Stimulated activated CD4-positive, alpha-beta T cell treated with anti-CD3 and anti-CD28 coated beads, Interleukin-2, amount 100 ng/mL, for 24 hours (primary cell): ENCODE data around the gene INSYN2B.

Source experiments
- DNase-seq, 2 donors: peaks; one replicate each; pipeline ENCODE4 v3.0.0-alpha.2; 2020

INSYN2B gene

DNA sequence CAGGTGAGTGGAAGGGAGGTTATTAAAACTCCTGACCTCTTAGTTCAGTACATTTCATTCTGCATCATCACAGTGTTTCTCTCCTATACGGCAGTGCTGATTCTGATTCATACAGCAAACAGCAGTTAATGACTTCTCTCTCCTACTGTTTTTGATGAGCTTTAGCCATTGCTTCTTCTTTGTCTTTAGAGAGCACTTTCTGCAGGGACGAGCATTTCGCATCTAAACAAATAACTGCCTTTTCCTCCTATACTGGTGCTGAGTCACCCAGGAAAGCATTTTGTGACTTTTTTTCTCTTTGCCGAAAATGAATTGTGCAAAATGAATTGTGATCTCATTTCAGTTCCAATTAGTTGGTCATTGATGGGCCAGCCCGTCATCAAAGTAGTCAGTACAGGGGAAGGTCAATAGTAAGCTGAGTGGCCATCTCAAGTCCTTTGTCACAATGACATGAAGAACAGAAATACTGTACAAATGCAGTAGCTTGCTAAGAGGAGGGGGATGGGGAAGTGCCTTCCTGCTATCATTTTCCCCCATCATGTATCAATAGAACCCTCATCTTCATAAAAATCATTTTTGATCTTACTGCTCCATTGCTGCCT, 98.5 kb downstream of the INSYN2B start:
- DNase-seq: no peak

GRCh38 chr5:169880785-169881184, 99.5 kb downstream of the INSYN2B start:
- no peak for DNase-seq

DNA sequence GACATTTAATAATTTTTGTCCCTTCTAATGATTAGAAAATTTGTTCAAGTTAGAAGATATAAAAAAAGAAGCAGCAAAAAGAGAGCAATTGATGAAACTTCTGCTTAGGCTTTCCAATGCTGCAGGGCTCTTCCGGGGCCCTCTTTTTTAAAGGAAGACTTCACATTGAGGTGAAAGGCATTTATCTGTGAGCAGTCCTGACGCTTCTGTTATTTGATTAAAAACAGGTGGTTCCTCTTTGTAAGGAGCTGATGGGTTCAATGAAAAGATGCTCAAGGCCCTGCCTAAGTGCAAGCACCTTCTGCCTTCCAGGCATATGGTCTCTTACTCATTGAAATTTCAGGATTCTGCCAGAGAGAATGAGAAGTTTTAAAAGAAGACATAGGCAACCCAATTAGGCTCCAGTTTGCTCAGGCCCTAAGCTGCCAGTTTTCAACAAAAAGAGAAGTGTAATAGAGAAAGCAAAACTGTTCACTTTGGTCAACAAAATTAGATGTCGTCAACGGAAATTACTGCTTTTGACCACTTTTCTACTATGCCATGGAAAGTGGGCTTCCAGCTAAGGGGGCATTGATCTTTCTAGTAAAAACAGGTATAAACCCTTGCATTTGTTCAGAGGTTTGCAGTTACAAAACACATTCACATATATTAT, 100.2 kb downstream of the INSYN2B start:
- DNase-seq: no peak

GRCh38 chr5:169876386-169876785, 103.9 kb downstream of the INSYN2B start:
- DNase-seq: no peak

DNA sequence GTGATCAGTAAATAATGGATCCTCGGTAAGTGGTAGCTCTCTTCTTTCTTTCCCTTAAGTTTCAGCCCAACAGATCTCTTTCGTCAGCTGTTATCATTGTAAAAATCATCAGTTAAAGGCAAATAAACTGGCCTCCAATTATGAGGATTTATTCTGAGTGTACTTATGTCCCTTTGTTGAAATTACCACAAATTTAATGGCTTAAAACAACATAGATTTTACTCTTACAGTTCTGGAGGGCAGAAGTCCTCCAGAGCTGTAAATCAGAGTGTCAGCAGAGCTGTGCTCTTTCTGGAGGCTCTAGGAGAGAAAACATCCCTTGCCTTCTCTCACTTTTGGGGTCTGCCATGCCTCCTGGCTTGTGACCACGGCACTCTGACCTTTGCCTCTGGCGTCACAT, 104.6 kb downstream of the INSYN2B start:
- no peak for DNase-seq

DNA sequence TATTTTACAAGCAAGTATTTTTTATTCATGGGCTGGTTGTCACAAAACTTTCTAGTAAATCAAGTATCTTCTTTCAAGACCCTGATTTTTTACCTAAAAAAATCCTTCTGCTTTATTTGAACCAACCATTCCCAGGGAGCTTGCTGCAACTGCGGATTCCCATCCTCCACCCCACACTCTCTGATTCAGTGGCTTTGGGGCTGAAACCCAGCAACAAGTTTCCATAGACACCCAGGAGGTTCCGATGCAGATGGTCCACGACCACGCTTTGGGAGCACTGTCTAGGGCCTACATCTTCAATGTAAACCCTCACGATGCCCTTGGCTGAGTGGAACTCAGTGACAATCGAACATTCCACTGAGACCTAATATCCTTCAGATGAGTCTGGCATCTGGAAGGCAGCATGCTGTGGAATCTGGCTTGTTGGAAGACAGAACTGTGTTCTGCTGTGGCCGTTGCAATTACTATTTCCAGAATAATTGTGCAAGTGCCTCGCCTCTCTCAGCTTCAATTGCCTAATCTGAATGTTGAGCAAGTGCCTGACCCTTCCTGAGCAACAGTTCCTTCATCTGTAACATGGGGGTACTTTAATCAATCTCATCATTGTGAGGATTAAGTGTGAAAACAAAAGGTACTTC, 105.1 kb downstream of the INSYN2B start:
- DNase-seq: no peak

DNA sequence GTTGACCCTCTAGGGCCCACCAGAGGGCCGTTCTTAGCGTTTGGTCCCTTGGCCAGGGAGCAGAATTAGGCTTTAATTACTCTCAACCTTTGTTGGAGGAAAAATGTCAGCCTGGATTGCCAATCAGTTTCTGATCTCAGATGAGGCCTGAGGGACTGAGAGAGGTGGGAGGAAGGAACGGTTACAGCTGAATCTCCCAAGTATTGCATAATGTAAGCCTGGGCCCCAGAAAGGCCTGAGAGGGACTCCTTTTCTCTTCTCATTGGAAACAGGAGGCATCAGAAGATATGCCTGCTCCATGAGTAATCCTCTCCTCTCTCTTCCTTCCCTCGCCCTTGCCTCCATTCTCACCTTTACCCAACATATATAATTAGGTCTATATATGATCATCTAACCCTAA, 105.7 kb downstream of the INSYN2B start:
- DNase-seq: no peak

- DNase-seq: no peak
Observed at GRCh38 chr5:169873642-169874041, 106.7 kb downstream of the INSYN2B start.

DNA sequence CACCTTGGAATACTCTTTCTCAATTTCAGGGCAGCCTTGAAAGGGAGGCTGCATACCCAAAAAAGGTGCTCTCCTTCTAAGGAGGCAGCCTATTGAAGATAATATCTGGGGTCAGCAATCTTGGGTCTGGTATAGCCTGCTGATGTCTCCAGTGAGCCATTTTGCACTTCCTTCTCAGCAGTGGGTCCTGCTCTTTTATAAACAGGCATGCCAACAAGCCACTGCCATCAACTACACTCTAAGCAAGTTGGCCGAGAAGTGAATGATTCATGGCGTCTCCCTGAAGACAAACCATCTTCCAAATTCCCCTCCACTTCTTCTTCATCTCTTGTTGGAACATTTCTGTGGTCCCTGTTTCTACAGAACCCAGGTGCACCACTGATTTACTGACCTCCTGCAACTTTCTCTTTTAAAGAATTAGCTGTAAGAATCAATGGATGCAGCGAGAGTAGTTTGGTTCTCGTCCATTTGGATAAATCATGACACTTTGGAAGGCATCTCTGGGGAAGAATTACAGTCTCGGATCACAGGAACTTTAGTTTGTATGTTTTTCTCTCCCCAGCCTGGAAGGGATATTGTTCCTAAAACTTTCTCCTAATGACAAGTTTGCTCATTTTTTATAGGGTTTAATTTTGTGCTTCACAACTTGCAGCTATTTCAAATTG, 108.3 kb downstream of the INSYN2B start:
- no peak for DNase-seq

DNA sequence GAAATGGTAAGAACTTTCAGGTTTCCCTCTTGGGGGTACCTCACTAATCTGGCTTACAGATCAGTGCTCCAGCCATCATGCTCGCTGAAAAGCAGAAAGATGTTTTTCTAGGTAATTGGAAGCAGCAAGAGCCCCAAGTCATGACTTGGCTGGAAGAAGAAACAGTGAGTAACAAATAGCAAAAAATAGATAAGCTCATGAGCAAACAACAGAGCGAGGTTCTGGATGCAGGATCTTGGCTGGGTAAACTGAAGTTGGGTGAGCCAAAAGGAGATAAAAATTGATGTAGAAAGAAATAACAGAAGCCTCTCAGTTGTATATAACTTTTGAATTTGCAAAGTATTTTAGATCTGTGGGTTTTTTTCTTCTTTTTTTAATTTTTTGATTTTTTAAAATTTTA, 110.1 kb downstream of the INSYN2B start:
- no peak for DNase-seq

DNA sequence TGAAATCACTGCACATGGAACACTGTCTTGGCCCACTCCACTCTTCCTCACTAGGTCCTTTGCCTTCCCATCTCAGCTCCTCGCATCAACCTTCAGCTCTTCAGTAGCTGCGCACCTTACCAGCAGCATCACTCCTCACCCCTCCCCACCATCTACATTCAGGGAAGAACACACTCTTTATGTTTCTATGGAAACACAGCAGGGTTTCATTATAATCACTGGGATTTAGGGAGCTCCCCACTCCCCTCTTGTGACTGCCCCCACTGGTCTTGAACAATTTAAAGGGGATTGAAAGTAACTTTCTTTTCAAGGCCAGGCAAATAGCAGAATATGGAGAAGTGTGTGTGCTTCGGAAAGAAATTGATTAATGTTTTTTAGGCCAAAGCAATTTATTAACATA, 111.2 kb downstream of the INSYN2B start:
- DNase-seq: no peak

DNA sequence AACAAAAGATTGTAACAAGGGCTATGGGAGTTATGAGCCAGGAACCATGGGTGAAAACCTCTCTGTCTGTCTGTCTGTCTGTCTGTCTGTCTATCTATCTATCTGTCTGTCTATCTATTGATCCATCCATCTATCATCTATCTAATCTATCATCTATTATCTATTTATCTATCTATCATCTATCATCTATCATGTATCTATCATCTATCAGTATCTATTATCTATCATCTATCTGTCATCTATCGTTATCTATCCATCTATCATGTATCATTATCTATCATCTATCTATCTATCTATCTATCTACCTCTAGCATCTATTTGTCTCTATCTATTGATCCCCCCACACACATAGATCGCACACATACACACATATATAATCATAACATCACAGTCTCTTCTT, 112.9 kb downstream of the INSYN2B start:
- DNase-seq: no peak

DNA sequence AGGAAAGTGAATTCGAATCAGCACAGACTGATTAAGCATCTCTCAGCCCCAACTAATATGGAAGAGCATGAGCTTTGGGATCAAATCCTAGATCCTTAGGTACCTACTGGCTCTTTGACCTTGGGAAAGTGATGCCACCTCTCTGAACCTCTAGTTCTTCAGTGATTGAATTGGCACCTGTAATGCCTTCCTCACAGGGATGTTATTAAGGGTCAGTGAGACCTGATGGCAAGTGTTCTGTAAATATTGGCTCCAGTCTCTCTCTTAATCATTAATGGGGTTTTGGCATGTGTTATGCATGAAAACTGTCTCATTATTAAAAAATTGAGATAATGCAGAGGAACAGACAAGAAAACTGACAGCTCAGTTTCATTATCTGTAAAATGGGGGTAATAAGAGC, 115.8 kb downstream of the INSYN2B start:
- no peak for DNase-seq

- no peak for DNase-seq
Observed at GRCh38 chr5:169862391-169862811, 117.9 kb downstream of the INSYN2B start.

GRCh38 chr5:169861934-169862333, 118.4 kb downstream of the INSYN2B start:
- DNase-seq: no peak

DNA sequence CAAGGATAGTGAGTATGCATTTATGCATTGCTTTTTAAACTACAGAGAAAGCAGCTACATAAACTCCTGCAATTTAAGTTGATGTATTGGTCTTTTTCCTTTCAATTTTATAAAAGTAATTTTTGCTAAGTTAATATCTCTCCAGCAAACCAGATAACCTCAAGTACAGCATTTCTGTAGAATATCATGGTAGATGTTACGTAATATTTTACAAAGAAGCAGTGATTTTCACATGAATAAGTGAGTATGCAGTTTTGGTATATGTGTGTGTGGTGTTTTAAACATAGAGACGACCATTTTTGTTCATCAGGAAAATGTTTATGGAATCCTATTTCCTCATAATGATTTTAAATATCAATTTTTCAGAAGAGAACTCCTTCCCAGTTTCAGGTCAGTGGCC, 118.9 kb downstream of the INSYN2B start:
- DNase-seq: no peak

DNA sequence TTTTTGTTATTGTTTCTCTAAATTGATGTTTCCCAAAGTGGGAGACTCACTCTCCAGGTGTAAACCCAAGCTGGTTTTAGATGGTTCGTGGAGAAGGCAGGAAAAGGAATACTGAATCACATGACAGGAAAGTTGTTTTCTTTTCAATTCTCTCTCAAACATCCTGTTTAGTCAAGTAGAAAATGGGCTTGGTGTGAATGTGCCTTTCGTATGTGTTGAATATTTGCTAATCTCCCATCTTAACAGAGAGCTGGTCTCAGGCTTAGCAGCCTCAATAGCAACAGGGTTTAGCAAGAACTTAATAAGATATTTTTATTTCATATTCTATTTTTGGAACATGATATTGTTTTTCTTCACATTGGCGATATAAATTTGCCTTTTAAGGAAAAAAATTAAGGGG, 119.7 kb downstream of the INSYN2B start:
- DNase-seq: no peak

DNA sequence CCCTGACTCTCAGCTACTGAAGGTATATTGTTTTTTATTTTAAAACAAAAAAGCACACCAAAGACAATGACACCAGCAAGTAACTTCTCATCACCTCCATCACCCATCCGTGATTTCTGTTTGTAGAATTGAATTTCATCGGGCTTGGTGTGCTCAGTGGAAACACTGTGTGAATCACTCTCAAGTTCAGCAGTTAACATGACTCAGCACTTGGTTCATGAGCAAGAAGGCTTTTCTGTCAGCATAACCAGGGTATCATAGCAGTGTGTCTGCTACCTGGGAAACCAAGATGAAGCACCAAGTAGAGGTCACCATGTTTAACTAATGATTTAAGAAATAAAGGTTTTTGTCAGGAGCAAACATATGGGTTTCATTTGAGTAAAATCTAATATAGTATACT, 123.7 kb downstream of the INSYN2B start:
- no peak for DNase-seq

DNA sequence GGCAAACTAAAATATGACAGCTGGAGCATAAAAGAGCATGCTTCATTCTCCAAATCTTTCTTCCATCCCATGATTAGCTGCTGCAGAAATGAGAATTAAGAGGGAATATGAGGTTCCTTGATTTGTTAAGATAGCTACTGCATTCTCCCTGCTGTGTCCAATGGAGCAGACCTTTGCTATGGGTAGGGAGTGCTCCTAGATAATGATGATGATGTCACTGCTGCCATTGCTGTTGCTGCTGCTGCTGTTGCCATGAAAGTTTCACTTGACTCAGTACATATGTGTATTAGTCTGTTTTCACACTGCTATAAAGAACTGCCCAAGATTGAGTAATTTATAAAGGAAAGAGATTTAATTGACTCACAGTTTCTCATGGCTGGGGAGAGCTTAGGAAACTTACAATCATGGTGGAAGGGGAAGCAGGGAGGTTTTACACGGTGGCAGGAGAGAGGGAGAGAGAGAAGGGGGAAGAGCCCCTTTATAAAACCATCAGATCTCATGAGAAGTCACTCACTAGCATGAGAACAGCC, 128.9 kb downstream of the INSYN2B start:
- no peak for DNase-seq

GRCh38 chr5:169850409-169850808, 129.9 kb downstream of the INSYN2B start:
- no peak for DNase-seq

- no peak for DNase-seq
Observed at GRCh38 chr5:169848792-169849191, 131.5 kb downstream of the INSYN2B start.

DNA sequence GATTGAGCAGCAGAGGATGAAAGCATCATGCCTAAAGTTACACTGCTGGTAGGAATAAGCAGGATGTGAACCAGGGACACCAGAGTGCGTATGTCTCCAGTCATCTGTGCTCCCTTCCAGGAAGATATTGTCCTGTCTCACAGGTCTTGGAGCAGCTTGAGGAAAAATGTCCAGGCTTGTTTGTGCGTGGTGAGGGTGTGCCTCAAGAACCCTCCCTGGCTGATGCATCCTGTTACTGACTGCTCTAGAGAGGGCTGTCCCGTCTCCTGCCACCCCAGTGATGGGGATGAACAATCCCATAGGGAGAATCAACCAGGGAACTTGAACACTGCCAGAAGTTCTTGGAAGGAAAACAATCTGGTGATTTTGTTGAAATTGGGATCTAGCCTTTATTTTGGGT, 132.0 kb downstream of the INSYN2B start:
- no peak for DNase-seq

- DNase-seq: no peak
Observed at GRCh38 chr5:169847519-169847918, 132.8 kb downstream of the INSYN2B start.

- no peak for DNase-seq
Observed at GRCh38 chr5:169842699-169843098, 137.6 kb downstream of the INSYN2B start.
